GM19372 (cell line): ENCODE measurements around the gene HEPACAM2.

Experiments used
- ATAC-seq: cut with Tn5 transposase; IDR thresholded peaks from one replicate; pipeline ENCODE4 v1.9.1; 2021; ENCODE audit warnings: mild to moderate bottlenecking, low read depth, moderate library complexity; ENCODE audit not compliant: unreplicated experiment

Gene HEPACAM2

DNA sequence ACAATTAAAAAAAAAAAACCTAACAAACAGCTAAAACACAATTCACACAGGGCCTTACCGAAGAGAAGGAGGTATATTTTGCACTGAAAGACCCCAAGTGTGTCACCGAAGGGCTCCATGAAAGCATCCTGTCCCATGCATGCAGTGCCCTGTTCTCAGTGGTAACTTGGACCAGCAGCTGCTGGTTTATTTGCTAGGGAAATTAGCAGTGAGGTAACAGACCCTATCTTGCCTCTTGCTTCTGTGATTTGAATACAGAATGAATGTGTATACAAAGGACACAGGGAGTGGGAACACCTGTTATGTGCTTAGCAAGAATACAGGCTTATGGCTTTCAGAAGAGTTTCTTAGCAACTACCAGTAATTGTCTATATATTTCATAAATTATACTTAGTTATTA is at the start of gene HEPACAM2:
HEPACAM2 (minus strand) TSS at position 160 of the 400 bp plus-strand sequence.
- ATAC-seq = no peak

GRCh38 chr7:93265220-93265619 is 39.0 kb upstream of the HEPACAM2 start:
- ATAC-seq = no peak

- no peak for ATAC-seq
These were observed 36.3 kb upstream of the HEPACAM2 start for GRCh38 chr7:93262535-93262934.

DNA sequence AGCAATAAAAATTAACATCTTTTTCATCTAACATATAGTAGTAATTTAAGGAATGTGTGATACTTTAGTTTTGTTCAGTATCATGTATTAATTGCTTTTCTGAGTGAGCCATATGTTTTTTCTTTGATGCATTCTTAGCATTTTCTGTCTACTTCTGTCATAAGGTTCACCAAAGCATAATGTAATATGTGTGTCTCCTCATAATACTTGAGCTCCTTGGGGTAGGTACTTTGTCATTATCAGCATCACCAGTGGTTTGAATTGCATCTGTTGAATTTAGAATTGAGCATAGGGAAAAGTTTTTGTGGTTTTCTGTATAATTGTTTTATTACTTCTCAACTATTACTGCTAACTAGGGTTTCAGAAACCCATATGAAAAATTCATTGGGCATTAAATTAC is 32.4 kb upstream of the HEPACAM2 start:
- ATAC-seq = no peak

DNA sequence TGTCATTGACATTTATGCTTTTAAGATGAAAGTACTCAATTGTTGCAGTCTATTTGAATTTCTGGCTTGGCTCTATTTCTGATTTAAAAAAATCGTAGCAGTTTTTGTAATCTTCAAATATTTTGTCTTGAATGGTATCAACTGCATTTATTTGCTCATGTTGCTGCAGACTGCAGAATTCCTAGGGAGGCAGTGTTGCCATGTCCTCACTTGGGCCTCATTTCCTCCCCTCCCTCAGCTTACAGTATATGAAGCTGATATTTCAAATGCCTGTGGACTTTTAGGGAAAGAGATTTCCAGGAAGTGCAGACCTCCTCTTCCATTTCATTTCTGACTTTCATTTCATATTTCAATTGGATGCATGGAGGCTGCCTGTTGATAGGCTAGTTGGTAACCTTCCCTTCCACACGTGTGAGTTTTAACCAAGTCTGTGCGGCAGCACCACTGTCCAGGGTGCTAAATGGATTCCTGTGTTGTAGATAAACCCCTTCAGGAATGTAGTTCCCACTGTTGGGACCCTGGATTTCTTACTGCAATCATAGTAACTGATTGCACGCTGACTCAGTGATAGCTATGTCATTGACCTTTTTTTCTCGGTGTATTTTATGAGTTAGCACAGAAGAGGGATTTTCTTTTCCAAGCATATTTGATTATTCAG is 23.4 kb upstream of the HEPACAM2 start:
- no peak for ATAC-seq

DNA sequence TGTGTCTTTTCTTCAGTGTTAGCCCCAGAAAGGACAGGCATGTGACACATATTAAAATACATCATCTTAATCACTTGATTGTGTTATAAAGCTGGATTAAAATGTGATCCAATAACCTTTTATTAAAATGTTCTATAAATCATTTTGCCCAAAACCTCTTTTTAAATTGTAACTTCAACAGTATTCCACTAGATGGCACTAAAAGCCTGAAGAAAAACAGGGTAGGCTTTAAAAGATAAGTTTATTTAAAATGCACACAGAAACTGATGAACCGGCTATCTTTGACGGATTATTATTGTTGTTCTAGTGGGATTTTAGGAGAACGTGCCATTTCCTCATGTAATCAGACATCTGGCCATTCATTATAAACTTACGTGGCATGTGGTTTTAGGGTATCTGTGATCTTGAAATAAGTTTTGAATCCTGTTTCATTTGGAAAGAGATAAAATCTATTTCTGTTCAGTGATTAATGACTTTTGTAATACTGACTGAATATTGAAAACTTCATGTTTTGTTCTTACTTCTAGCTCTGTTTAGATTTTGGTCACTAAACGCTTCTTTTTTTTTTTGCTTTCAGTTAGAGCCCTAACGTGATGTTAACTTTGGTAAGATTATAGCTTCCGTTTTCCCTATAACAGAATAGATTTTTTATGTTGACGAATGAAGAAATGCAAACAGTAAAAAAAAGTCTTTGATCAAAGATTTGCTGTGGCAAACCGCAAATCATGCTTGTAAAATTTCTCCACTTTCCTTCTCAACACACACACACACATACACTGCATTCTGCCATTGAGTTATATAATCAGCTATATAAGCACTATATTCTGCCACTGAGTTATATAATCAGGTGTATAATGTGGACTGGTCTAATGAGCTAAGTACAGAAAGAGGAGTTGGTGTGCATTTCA is 19.5 kb upstream of the HEPACAM2 start:
- no peak for ATAC-seq

DNA sequence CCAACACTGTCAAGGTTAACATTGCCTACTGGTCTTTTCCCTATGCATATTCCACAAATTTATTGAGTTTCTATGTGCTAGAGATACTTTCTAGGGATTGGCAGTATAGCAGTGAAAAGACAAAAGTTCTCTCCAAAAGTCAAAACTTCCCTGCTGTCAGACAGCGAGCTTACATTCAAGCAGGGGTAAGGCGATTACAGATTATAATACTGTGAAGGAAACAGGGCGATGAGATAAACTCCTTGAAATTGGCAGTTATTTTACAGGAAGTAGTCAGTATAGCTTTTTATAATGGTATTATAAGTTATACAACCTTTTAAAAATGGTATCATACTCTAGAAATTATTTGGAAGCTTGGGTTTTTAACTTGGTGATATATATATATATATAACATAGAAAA is 15.8 kb upstream of the HEPACAM2 start:
- no peak for ATAC-seq

- no peak for ATAC-seq
These were observed 13.6 kb upstream of the HEPACAM2 start for GRCh38 chr7:93239824-93240223.

GRCh38 chr7:93238748-93239147 is 12.5 kb upstream of the HEPACAM2 start:
- ATAC-seq = no peak

DNA sequence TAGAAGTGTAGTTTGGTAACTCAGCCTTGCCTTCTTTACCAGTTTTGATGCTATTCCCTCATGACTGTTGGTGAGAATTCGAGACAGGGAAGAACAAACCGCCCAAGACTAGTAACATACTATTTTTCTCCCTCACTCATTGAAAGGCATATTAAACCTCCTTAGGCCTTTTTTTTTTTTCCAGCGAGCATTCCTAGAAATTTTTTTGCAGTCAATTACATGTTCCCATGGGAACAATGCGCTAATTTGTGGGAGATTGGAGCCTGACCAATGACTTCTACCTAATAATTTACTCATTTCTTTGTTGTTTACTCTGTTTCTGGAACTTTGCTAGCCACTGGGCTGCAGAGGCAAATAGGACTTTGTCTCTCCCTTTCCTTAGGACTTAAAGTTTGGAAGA is 11.9 kb upstream of the HEPACAM2 start:
- ATAC-seq = no peak

DNA sequence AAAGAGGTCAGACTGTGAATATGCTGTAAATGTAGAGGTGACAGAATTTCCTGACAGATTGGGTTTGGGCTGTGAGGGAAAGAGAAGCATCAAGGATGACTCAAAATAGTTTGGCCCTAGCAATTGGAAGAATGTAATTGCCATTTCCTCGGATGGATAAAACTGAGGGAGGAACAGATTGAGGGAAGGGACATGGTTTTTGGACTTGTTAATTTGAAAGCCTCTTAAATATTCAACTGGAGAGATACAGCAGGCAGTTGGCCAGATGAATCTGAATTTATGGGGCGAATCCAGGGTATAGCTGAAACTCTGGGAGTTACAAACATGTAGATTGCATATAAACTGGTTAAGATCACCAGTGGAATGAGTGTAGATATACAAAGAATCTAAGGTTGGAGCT is 9.3 kb upstream of the HEPACAM2 start:
- no peak for ATAC-seq

DNA sequence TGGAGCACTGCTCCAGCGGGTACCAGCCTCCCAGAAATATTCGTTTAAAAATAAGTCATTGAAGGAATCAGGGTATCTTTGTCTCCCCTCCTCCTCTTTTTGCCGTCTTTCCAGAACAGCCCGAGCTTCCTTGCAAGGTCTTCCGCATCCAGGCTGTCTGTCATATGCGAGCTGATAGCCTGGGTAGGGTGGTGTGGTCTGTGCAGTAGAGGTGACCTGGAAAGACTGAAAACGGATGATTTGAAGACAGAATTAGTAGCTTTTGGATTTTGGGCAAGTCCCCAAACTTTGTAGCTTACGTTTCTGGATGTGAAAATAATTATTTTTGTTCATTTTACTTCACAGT is 6.4 kb upstream of the HEPACAM2 start:
- no peak for ATAC-seq

- peak; percentile 97 for ATAC-seq
These were observed 5.8 kb upstream of the HEPACAM2 start, which contains the start of gene VPS50 for GRCh38 chr7:93231799-93232672. Gene VPS50, plus strand, starts transcription at chr7:93232366. Its CDS starts 102 bp downstream, at chr7:93232468.

- ATAC-seq = no peak
These were observed 5.0 kb upstream of the HEPACAM2 start for GRCh38 chr7:93231259-93231658.

DNA sequence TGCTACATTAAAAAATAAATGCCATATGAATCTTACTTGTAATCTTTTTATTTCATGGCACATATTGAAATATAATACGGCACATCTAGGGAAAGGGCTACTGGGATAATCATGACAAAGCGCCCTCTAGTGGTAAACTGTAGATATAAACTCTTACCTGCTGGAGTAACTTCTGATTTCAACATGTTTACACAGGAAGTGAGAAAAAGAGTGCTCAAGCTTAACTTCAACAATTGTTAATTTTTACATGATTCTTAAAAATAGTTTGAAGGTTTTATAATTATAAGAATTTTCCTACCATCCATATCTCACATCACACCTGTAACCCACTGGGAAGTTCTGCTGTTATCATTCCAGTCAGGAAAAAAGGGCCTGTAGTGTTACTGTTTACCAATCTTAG is 2.0 kb upstream of the HEPACAM2 start:
- no peak for ATAC-seq

DNA sequence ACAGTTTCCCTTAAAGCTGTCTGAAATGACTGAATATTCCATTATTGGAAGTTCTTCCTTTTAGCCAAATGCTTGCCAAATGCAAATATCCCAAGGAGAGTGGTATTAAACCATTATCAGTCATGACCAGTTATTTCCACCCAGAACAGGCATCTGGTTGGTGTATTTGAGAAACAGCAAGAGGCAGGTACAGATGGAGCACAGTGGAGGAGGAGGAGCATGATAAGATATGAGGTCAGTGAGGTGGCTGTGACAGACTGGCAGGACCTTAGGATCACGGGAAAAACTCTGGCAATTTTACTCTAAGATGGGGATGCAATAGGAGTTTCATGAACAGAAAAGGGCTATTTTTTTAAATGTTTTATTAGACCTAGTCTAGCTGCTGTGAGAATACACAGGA is 6.4 kb downstream of the HEPACAM2 start:
- no peak for ATAC-seq

DNA sequence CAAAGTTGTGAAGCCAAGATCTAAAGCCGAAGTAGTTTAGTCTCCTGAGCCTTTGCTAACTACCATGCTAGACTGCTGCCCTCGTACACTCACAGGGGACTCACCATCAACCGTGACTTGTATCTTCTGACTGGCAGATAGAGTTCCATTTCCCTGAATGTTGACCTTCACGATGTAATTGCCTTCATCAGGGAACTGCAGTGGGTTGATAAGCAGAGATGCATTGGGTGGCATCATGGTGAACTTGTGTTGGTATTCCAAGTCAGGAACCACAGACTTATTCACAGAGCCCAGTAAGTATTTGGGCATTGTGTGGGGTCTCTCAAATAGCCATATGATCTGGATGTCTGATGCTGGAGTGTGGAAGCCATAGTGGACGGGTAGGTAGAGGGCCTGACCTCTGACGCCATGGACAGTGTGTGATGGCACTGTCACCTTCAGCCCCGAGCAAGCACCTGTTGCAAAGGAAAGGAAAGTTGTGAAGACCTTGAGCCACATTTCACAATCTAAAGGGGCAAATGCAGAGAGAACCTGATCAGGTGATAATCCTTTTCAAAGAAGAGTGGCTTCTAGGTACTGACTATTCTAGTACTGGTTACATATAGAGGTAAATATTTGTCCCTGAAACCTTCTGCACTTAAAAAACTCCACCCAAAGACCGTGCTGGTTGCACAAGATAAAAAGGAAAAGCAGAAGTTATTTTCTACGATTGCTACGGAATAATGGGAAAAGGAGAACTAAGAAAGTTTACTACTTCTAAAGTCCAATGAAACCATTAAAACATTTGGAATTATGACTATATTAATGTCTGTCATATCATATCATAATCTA is 7.1 kb downstream of the HEPACAM2 start:
- no peak for ATAC-seq

- ATAC-seq = no peak
These were observed 13.4 kb downstream of the HEPACAM2 start for GRCh38 chr7:93212881-93213280.

DNA sequence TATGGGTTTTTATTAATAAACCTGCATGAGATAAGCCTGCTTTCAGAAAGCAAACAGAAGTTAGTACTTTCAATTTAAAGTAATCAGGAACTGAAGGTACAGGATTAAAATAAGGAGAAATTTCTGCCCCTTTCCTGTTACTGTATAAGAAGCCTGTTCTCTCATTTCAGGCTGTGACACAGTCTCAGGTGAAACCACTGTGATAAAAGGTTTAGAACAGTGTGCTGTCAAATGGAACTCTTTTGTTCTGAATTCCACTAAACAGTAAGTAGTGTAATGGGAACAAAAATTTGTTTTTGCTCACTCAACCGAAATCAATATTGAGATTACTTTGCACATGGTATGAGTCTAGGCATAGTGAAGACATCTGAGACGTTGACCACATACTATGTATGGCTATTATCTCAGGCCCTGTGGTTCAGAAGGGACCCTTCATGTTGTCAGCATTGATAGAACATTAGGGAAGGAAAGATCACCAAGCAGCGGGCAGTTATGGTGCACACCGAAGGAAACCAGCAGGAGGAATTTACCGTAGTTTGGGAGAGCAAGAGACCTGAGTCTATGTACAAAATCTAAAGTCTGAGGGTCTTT is 14.9 kb downstream of the HEPACAM2 start:
- ATAC-seq = no peak

- no peak for ATAC-seq
These were observed 21.2 kb downstream of the HEPACAM2 start for GRCh38 chr7:93205046-93205445.
